SW480 (cell line): Measurements from ENCODE around the gene ZNF385A.
"Not testable (repeated sequence)": the region's sequence is repeated elsewhere in the genome, so short reads cannot be mapped to it uniquely, and the experiment has no call there.

Experiments used
- DNase-seq: peaks from one replicate; pipeline ENCODE4 v3.0.0-alpha.2; 2016; ENCODE audit warnings: low spot score

ZNF385A gene

GRCh38 chr12:54355104-54355815, 29.3 kb downstream of the ZNF385A start:
- DNase-seq: no peak

GRCh38 chr12:54354271-54354670, 30.3 kb downstream of the ZNF385A start:
- not testable (repeated sequence) for DNase-seq

DNA sequence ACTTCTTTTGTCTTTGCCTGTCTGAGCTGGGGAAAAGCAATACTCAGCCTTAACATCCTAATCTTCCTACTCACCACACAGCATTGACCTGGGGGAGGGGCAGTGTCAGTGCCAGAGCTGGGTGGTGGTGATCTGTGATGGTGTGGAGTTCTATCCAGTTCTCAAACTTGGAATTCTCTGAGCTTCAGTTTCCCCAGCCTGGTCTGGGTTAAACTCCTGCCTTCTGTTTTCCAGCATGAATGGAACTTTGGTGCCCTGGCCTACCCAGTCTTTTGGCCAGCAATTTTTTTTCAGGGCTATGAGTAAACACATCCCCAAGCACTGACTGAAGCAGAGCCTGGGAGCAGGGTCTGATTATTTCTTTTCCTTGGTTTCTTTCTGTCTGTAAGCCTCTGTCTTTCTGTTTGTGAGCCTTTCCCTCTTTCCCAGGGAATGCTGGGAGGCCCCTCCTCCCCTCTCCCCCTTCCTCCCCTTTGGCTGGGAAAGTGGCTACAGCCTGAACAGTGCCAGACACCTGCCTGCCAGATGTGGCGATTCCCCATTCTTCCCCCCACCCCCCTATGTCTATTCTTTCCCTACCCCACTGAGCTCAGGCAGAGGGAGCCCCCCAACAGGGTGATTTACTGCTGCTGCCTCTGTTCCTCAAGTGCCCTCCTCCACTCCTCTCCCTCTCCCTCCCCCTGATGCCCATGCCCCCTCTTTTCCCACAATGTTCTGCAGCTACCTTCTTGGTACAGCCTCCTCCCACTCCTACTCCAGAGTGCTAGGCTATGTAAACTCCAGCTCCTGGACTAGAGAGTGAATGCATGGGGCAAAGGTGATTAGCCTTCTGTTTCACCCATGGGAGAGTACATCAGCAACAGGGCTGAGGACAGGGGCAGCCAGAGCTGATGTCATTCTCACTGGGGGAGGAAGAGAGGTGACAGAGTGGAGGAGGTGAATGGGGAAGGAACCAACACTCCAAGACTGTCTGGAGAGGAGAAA, 31.4 kb downstream of the ZNF385A start:
- no peak for DNase-seq

DNA sequence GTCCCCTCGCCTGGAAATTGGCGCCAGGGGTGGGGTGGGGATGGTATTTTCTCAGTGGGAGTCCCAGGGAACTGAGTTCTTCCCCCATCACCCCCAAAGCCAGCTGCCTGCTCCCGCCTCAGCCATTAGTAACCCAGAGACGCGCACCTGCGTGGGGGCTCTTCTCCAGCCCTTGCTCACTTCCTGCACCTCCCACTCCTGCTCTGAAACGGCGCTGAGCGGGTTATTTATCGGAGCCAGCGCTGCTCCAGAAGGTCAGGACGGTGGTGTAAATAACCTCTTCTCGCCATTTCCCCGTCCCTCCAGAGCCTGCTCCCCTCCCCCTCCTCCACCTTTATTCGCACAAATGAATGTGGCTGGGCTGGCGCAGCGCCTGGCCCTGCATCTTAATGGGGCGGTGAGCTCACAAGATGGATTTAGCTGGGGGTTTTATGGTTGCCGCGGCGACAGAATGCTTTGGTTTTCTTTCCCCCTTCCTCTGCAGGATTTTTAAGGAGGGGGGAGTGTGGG, 32.5 kb downstream of the ZNF385A start:
- DNase-seq: no peak

DNA sequence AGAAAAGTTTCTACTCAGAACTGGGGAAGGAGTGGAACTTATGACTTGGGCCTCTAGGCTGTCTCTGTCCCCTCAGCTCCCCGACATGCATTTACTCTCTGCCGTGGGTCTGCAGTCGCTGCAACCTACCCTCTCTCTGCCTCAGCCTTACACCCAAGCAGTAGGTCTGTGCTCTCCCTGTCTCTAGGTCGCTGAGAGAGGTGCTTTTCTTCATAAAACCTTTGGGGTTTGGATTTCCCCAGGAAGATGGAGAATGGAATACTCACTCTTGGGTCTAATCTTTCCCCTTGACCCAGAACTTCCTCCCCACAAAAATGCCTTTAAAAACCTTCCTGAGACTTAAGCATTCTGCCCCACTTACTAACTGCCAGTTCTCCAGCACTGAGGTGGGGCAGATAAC, 33.2 kb downstream of the ZNF385A start:
- DNase-seq: no peak

DNA sequence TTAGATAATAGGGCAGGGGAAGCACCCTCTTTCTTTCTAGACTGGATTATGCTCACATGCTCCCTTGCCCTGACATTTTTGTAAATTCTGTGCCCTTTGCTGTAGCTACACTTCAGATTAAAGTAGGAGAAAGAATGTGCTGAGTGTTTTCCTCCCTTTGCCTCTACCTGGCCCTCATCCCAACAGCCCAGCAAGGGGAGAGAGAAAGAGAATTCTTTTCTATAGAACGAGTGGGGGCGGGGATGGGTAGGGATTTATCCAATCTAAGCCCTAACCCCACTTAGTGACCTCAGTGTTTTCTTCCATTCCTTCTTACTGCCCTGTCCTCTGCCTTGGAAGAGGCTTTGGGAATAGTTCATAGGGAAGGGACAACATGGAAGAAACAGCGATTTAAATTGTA, 33.8 kb downstream of the ZNF385A start:
- DNase-seq: no peak

DNA sequence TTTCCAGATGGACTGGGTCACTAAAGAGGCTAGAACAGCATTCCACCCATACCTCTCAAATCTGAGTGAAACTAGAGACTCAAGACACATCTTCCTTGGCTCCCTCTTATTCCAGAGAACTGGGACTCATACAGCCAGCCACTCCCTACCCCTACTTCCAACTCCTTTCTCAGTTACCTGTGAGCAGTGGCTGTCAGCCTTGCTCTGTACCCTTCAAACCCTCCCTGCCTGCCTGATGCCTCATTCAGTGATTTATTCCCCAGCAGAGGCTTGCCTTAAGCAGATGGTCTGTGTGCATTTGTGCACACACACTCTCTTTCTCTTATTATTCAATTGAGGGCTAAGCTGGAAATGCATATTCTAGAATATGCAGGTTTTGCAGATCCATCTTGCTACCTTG, 34.9 kb downstream of the ZNF385A start:
- DNase-seq: no peak

DNA sequence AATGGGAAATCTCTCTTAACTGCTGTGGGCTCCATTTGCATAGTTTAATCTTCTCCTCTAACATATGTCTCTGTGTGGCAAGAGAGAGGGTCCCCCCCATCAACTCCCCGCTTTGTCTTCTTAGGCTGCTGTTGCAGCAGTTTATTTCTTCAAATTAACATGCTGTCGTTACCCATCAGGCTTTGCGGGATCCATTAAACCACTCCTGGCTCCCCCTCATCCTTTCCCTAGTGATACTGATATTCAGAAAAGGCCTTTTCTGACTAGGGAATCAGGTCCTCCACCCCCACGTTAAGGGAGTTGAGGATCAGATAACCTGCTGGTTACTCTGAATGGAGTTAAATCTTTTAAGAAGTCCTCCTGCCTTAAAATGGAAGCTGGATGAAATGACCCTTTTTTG, 35.5 kb downstream of the ZNF385A start:
- DNase-seq: no peak

DNA sequence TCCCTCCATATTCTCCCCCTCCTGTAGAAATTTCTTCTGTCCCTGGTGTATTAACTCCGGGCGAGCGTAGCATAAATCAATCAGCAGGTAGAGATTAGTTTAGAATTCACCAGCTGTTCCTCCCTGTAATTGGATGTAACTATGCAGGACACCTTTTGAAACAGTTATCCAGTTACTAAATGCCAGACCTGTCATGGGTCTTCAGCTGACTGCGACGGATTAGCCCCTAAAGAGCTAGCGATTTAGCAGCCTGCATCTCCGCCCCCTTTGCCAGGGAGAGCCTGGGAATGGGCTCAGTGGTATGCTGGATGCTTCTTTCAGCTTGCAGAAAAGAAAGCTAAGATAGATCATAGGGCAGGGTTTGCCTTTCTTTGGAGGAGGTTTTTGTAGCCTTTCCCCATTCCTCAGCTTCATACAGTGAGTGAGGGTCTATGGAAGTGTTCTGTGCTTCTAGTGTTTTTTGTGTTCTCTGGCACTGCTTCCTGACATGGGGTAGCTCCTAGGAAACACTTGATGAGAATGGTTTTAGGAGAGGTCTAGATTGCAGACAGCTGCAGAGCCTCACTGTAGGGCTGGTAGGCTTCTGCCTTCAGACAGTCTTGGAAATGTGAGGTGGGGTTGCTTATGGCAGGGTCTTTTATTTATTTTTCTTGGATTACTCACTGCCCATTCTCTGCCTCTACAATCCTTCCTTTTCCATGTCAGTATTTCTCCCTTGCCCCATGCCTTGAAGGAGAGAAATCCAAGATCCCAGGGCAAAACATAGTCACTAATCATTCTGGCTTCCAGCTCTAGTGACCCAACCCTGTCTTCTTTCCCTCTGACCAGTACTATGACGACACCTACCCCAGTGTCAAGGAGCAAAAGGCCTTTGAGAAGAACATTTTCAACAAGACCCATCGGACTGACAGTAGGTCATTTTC, 42.9 kb downstream of the ZNF385A start:
- DNase-seq: no peak

DNA sequence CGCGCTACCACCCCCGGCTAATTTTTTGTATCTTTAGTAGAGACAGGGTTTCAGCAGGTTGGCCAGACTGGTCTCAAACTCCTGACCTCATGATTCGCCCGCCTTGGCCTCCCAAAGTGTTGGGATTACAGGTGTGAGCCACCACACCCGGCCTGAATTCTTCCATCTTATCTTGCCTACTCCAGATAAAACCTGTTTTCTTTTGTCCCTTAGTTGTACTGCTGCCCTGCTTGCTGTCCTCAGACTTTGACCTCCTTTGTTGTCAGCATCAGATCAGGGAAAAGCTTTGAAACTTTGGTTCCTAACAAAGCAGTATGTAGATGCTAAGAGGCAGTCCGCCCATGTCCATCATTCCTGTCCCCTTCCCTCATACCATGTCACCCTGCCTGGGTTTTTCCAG, 43.7 kb downstream of the ZNF385A start:
- DNase-seq: no peak

DNA sequence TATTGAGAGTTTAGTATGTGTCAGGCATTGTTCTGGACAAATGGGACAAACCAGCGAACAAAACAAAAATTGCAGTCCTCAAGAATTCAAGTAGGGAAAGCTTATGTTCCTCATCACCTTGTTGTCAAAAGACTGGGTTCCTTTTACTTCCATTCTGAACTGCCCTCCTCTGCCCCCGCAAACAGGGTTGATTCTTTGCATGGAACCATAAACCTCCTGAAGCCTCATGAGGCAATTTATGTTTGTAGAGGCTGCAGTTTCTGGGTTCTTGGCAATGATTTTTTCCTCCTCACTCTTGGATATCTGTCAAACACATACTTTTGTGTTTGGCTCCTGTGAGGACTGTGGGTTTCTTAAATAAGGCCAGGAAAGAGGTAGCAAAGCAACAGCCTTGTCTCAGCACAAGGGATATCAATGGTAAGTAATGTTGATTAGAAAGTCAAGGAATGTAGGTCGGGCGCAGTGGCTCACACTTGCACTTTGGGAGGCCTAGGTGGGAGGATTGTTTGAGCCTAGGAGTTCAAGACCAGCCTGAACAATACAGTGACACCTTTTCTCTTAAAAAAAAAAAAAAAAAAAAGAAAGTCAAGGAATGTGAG, 45.7 kb downstream of the ZNF385A start:
- no peak for DNase-seq

DNA sequence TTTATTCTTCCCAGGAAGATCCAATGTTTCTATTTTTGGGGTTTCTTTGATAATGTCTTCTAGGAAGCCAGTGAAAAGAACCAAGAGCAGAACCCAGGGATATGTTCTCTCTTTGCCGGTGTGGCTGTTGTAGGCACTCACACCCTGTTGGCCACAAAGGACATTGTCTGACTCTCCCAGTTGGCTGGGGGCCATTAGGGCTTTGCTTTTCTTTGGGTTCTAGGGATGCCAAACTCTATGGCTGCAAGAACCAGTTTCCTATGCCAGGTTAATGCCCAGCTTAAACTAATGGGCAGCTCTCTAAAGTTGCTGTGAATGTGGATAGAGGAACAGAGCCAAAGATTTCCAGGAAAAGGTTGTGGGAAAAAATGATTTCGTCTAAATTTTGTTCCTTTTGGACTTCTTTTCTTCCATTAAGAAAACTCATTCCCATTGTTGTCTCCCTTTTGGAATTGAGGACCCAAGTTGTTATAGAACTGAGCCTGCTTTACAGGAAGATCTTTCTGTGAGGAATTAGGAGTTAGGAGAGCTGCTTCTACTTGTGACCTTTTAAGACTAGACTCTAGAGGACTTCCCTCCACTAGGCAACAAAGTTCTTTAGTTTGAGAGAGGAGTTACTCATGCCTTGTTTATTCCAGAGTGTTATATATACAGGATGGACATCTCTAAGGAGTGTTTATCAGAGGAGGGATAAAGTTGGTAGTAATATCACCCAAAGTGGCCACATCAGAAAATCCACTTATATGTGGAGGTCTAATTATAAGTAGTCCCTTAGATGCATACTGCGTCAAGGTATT, 46.5 kb downstream of the ZNF385A start:
- DNase-seq: no peak

- DNase-seq: no peak
Observed at GRCh38 chr12:54337280-54337842, 47.2 kb downstream of the ZNF385A start.

- no peak for DNase-seq
Observed at GRCh38 chr12:54333420-54334034, 51.0 kb downstream of the ZNF385A start.

DNA sequence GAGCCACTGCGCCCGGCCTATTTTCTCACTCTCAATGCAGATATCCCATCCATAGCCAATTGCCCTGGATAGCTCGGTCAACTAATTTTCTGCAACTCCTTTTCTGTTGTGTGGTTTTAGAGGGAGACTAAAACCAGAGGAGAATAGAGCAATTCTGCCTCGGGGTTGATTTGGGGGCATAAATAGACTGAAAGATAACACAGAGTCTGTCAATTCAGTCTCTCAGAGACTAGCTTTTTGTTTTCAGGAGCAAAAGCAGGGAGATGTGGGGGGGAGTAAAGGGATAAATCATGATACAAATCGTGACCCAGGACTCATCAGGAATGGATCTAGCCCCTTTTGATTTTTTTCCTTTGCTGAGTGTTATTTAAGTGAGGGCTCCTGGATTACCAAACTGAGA, 53.1 kb downstream of the ZNF385A start:
- no peak for DNase-seq

DNA sequence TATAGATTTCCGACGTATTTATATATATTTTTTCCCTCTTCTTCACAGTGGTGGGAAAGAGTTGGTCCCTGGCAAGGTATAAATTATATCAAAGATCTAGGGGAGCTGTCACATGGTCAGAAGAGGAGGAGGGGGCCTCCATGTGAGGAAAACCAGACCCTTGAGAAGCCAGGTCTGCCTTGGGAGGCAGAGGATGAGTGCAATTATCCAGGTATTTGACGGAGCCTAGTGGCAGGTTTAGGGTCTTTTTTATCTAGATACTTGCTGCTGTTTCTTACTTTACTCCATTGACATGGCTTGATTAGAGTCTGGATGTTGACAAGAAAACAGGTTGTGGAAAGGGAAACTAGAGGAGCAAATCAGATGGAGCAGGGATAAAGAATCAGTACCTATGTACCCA, 54.1 kb downstream of the ZNF385A start:
- no peak for DNase-seq

GRCh38 chr12:54329759-54330158, 54.8 kb downstream of the ZNF385A start:
- DNase-seq: no peak

- DNase-seq: peak; percentile 89
Observed at GRCh38 chr12:54328595-54329337, 55.8 kb downstream of the ZNF385A start.

GRCh38 chr12:54325442-54326109, 59.0 kb downstream of the ZNF385A start:
- DNase-seq: not testable (repeated sequence)
